ENCODE measurements around the gene OPCML.

OPCML gene

GRCh38 chr11:132579136-132579535 is 953.2 kb downstream of the OPCML start:
- Histone ChIP-seq H3K9ac (ENCODE audit: low read depth, low read length, poor library complexity) (no peak overlapping the region), H3K18ac (ENCODE audit: low read length) (no peak overlapping the region), H2AK5ac (ENCODE audit: low read depth, low read length) (no peak overlapping the region), H3K9me3 (replicated peaks in 1 of 2; ENCODE audit: control insufficient read depth in 2 of 2, insufficient read depth in 1 of 2, low read depth in 1 of 2, low read length in 2 of 2) (peaks cover 0 to 4% of the 10 kb centered on the region in 2 donors), H3K79me1 (ENCODE audit: low read depth, low read length) (no peaks in the 10 kb centered on the region), H3K14ac (ENCODE audit: low read length) (no peak overlapping the region), H3K4me2 (ENCODE audit: insufficient read depth, low read length, poor library complexity, severe bottlenecking) (no peak overlapping the region), H3K4me1 (ENCODE audit: control insufficient read depth in 2 of 2, insufficient read depth in 1 of 2, low read depth in 1 of 2, low read length in 2 of 2) (peaks cover 3 to 9% of the 10 kb centered on the region in 2 donors), H3K23ac (ENCODE audit: low read depth, low read length, poor library complexity) (no peak overlapping the region), H2BK5ac (ENCODE audit: low read length) (no peak overlapping the region), H2BK12ac (ENCODE audit: low read length) (no peak overlapping the region), H2BK120ac (ENCODE audit: low read depth, low read length) (no peak overlapping the region), H3K4me3 (ENCODE audit: low read length in 2 of 2) (no peak overlapping the region), H3K27ac (replicated peaks; ENCODE audit: low read length) (no peak overlapping the region), H2BK15ac (ENCODE audit: low read length) (no peak overlapping the region), H3K36me3 (replicated peaks in 1 of 2; ENCODE audit: control insufficient read depth in 2 of 2, insufficient read depth in 2 of 2, low read length in 2 of 2) (no peaks in the 10 kb centered on the region), H2AFZ (ENCODE audit: low read length) (no peak overlapping the region), H3K27me3 (ENCODE audit: control insufficient read depth in 3 of 3, insufficient read depth in 3 of 3, low read depth in 1 of 3, low read length in 3 of 3) (no peaks in the 10 kb centered on the region), H4K91ac (ENCODE audit: low read depth, low read length, poor library complexity) (no peak overlapping the region), H4K8ac (ENCODE audit: low read depth, low read length) (no peak overlapping the region), H3K4ac (ENCODE audit: low read length) (no peak overlapping the region)
- WGBS, 2 donors (ENCODE audit: extremely low coverage in 2 of 2, insufficient read length in 2 of 2, insufficient replicate concordance in 1 of 2), result no CpG with 5 or more reads among the region's 3 CpGs
- DNase-seq (ENCODE audit: low spot score), result peak; percentile 23

- no peak for DNase-seq (ENCODE audit: low spot score)
- Histone ChIP-seq H3K4me3 (ENCODE audit: low read length in 2 of 2) (no peak overlapping the region), H3K23ac (ENCODE audit: low read depth, low read length, poor library complexity) (no peak overlapping the region), H3K4ac (ENCODE audit: low read length) (no peak overlapping the region), H3K27me3 (ENCODE audit: control insufficient read depth in 3 of 3, insufficient read depth in 3 of 3, low read depth in 1 of 3, low read length in 3 of 3) (no peaks in the 10 kb centered on the region), H3K9me3 (replicated peaks in 1 of 2; ENCODE audit: control insufficient read depth in 2 of 2, insufficient read depth in 1 of 2, low read depth in 1 of 2, low read length in 2 of 2) (peaks cover 0 to 4% of the 10 kb centered on the region in 2 donors), H2AFZ (ENCODE audit: low read length) (no peak overlapping the region), H2BK5ac (ENCODE audit: low read length) (no peak overlapping the region), H3K36me3 (replicated peaks in 1 of 2; ENCODE audit: control insufficient read depth in 2 of 2, insufficient read depth in 2 of 2, low read length in 2 of 2) (no peaks in the 10 kb centered on the region), H2AK5ac (ENCODE audit: low read depth, low read length) (no peak overlapping the region), H2BK120ac (ENCODE audit: low read depth, low read length) (no peak overlapping the region), H4K8ac (ENCODE audit: low read depth, low read length) (no peak overlapping the region), H3K14ac (ENCODE audit: low read length) (no peak overlapping the region), H3K27ac (replicated peaks; ENCODE audit: low read length) (no peak overlapping the region), H3K4me2 (ENCODE audit: insufficient read depth, low read length, poor library complexity, severe bottlenecking) (no peak overlapping the region), H3K9ac (ENCODE audit: low read depth, low read length, poor library complexity) (no peak overlapping the region), H3K4me1 (ENCODE audit: control insufficient read depth in 2 of 2, insufficient read depth in 1 of 2, low read depth in 1 of 2, low read length in 2 of 2) (peaks cover 3 to 9% of the 10 kb centered on the region in 2 donors), H3K79me1 (ENCODE audit: low read depth, low read length) (no peaks in the 10 kb centered on the region), H3K18ac (ENCODE audit: low read length) (no peak overlapping the region), H2BK12ac (ENCODE audit: low read length) (no peak overlapping the region), H2BK15ac (ENCODE audit: low read length) (no peak overlapping the region), H4K91ac (ENCODE audit: low read depth, low read length, poor library complexity) (no peak overlapping the region)
- WGBS, 2 donors (ENCODE audit: extremely low coverage in 2 of 2, insufficient read length in 2 of 2, insufficient replicate concordance in 1 of 2), result no CpG with 5 or more reads among the region's 1 CpG
Observed at GRCh38 chr11:132578580-132578979, 953.7 kb downstream of the OPCML start.

GRCh38 chr11:132576706-132577105 is 955.6 kb downstream of the OPCML start:
- H2BK5ac ChIP-seq (ENCODE audit: low read length), result no peak overlapping the region
- no peak overlapping the region for H3K9ac ChIP-seq (ENCODE audit: low read depth, low read length, poor library complexity)
- no peaks in the 10 kb centered on the region for H3K27me3 ChIP-seq (ENCODE audit: control insufficient read depth in 3 of 3, insufficient read depth in 3 of 3, low read depth in 1 of 3, low read length in 3 of 3)
- H3K79me1 ChIP-seq (ENCODE audit: low read depth, low read length), result no peaks in the 10 kb centered on the region
- no peak overlapping the region for H3K18ac ChIP-seq (ENCODE audit: low read length)
- no peak overlapping the region for H2BK15ac ChIP-seq (ENCODE audit: low read length)
- no peak overlapping the region for H4K91ac ChIP-seq (ENCODE audit: low read depth, low read length, poor library complexity)
- H4K8ac ChIP-seq (ENCODE audit: low read depth, low read length), result no peak overlapping the region
- H2BK12ac ChIP-seq (ENCODE audit: low read length), result no peak overlapping the region
- H3K4ac ChIP-seq (ENCODE audit: low read length), result no peak overlapping the region
- H3K14ac ChIP-seq (ENCODE audit: low read length), result no peak overlapping the region
- no peak overlapping the region for H3K4me2 ChIP-seq (ENCODE audit: insufficient read depth, low read length, poor library complexity, severe bottlenecking)
- H2AFZ ChIP-seq (ENCODE audit: low read length), result no peak overlapping the region
- peaks cover 3 to 9% of the 10 kb centered on the region in 2 donors for H3K4me1 ChIP-seq (ENCODE audit: control insufficient read depth in 2 of 2, insufficient read depth in 1 of 2, low read depth in 1 of 2, low read length in 2 of 2)
- DNase-seq (ENCODE audit: low spot score), result no peak
- no peak overlapping the region for H2BK120ac ChIP-seq (ENCODE audit: low read depth, low read length)
- H3K23ac ChIP-seq (ENCODE audit: low read depth, low read length, poor library complexity), result no peak overlapping the region
- no peak overlapping the region for H3K4me3 ChIP-seq (ENCODE audit: low read length in 2 of 2)
- H2AK5ac ChIP-seq (ENCODE audit: low read depth, low read length), result no peak overlapping the region
- WGBS, 2 donors (ENCODE audit: extremely low coverage in 2 of 2, insufficient read length in 2 of 2, insufficient replicate concordance in 1 of 2), result no CpG with 5 or more reads among the region's 3 CpGs
- peaks cover 0 to 4% of the 10 kb centered on the region in 2 donors for H3K9me3 ChIP-seq (replicated peaks in 1 of 2; ENCODE audit: control insufficient read depth in 2 of 2, insufficient read depth in 1 of 2, low read depth in 1 of 2, low read length in 2 of 2)
- no peak overlapping the region for H3K27ac ChIP-seq (replicated peaks; ENCODE audit: low read length)
- no peaks in the 10 kb centered on the region for H3K36me3 ChIP-seq (replicated peaks in 1 of 2; ENCODE audit: control insufficient read depth in 2 of 2, insufficient read depth in 2 of 2, low read length in 2 of 2)

GRCh38 chr11:132564091-132564885 is 968.0 kb downstream of the OPCML start:
- Histone ChIP-seq H3K27ac (replicated peaks; ENCODE audit: low read length) (no peak overlapping the region), H3K4me3 (ENCODE audit: low read length in 2 of 2) (no peak overlapping the region), H3K9ac (ENCODE audit: low read depth, low read length, poor library complexity) (no peak overlapping the region), H2BK12ac (ENCODE audit: low read length) (no peak overlapping the region), H3K79me1 (ENCODE audit: low read depth, low read length) (no peaks in the 10 kb centered on the region), H2BK15ac (ENCODE audit: low read length) (no peak overlapping the region), H3K18ac (ENCODE audit: low read length) (no peak overlapping the region), H2AK5ac (ENCODE audit: low read depth, low read length) (no peak overlapping the region), H3K27me3 (ENCODE audit: control insufficient read depth in 3 of 3, insufficient read depth in 3 of 3, low read depth in 1 of 3, low read length in 3 of 3) (no peaks in the 10 kb centered on the region), H4K91ac (ENCODE audit: low read depth, low read length, poor library complexity) (no peak overlapping the region), H4K8ac (ENCODE audit: low read depth, low read length) (no peak overlapping the region), H3K9me3 (replicated peaks in 1 of 2; ENCODE audit: control insufficient read depth in 2 of 2, insufficient read depth in 1 of 2, low read depth in 1 of 2, low read length in 2 of 2) (peaks cover 0 to 3% of the 10 kb centered on the region in 2 donors), H2BK5ac (ENCODE audit: low read length) (no peak overlapping the region), H3K14ac (ENCODE audit: low read length) (no peak overlapping the region), H3K4me1 (ENCODE audit: control insufficient read depth in 2 of 2, insufficient read depth in 1 of 2, low read depth in 1 of 2, low read length in 2 of 2) (peaks cover 0 to 7% of the 10 kb centered on the region in 2 donors), H3K36me3 (replicated peaks in 1 of 2; ENCODE audit: control insufficient read depth in 2 of 2, insufficient read depth in 2 of 2, low read length in 2 of 2) (no peaks in the 10 kb centered on the region), H3K4me2 (ENCODE audit: insufficient read depth, low read length, poor library complexity, severe bottlenecking) (no peak overlapping the region), H2AFZ (ENCODE audit: low read length) (no peak overlapping the region), H2BK120ac (ENCODE audit: low read depth, low read length) (no peak overlapping the region), H3K23ac (ENCODE audit: low read depth, low read length, poor library complexity) (no peak overlapping the region), H3K4ac (ENCODE audit: low read length) (no peak overlapping the region)
- no CpG with 5 or more reads among the region's 8 CpGs for WGBS, 2 donors (ENCODE audit: extremely low coverage in 2 of 2, insufficient read length in 2 of 2, insufficient replicate concordance in 1 of 2)
- DNase-seq (ENCODE audit: low spot score), result no peak
